22Rv1 (cell line): ENCODE measurements around the gene EBPL.

Source experiments
- ZFX ChIP-seq: fragments of 450-650 bp; IDR thresholded peaks from 2 replicates; pipeline ENCODE4 v1.6.1; 2017; ENCODE audit warnings: antibody characterized with exemption, borderline replicate concordance
- TF ChIP-seq, protein P1 (sequence below): fragments of 450-650 bp; IDR thresholded peaks from 2 replicates; pipeline ENCODE4 v1.5.1; 2017; ENCODE audit warnings: mild to moderate bottlenecking

DNA sequence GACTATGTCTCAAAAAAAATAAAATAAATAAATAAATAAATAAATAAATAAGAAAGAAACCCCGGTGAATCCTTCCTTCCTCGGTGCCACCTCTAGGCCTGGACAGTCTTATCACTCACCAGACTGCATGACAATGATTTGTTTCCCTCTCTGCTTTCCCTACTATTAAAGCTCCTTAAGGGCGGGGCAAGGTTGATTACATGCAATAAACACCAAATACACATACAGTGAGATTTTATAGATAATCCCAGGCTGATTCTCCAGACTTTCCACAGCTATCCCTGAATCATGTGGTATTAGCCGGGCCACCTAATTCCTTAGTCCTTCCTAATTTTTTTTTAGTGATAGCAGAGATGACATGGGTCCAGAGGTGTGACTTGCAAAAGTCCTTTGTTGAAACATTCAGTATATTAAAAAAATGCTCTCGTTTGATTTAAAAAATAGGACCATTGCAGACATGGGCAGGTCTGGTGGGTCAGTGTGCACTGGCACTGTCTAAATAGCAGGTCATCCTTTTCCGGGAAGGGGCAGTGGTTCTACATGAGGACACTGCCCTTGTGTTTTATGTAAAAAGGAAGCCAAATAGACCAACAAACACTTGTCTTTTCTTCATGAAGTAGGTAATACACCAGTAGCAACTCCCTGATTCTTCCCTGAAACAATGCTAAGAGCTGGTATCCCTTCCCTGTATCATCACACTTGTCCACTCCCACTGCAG is 14.5 kb downstream of the EBPL start:
- TF ChIP-seq, protein P1, sequence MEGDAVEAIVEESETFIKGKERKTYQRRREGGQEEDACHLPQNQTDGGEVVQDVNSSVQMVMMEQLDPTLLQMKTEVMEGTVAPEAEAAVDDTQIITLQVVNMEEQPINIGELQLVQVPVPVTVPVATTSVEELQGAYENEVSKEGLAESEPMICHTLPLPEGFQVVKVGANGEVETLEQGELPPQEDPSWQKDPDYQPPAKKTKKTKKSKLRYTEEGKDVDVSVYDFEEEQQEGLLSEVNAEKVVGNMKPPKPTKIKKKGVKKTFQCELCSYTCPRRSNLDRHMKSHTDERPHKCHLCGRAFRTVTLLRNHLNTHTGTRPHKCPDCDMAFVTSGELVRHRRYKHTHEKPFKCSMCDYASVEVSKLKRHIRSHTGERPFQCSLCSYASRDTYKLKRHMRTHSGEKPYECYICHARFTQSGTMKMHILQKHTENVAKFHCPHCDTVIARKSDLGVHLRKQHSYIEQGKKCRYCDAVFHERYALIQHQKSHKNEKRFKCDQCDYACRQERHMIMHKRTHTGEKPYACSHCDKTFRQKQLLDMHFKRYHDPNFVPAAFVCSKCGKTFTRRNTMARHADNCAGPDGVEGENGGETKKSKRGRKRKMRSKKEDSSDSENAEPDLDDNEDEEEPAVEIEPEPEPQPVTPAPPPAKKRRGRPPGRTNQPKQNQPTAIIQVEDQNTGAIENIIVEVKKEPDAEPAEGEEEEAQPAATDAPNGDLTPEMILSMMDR, result no peak
- TF ChIP-seq ZFX, result no peak
